Measurements from ENCODE around the gene PBX1. TPM values are rescaled to one million over a fixed set of nuclear protein-coding genes. Genes with fewer than 3 reads are reported as not detected.

PBX1 gene
- total RNA-seq, 1 donor from 2014 or later, result 44.2 TPM

GRCh38 chr1:164796916-164797315 lies 237.9 kb downstream of the PBX1 start:
- H3K36me3 Mint-ChIP-seq (ENCODE audit: low read depth, unreplicated experiment), result peaks cover 10% of the 10 kb centered on the region
- no peak overlapping the region for H3K4me3 Mint-ChIP-seq (ENCODE audit: unreplicated experiment)
- H3K27me3 Mint-ChIP-seq (ENCODE audit: unreplicated experiment), result no peaks in the 10 kb centered on the region
- DNase-seq (ENCODE audit: low spot score), result no peak
- TF ChIP-seq, protein P1, sequence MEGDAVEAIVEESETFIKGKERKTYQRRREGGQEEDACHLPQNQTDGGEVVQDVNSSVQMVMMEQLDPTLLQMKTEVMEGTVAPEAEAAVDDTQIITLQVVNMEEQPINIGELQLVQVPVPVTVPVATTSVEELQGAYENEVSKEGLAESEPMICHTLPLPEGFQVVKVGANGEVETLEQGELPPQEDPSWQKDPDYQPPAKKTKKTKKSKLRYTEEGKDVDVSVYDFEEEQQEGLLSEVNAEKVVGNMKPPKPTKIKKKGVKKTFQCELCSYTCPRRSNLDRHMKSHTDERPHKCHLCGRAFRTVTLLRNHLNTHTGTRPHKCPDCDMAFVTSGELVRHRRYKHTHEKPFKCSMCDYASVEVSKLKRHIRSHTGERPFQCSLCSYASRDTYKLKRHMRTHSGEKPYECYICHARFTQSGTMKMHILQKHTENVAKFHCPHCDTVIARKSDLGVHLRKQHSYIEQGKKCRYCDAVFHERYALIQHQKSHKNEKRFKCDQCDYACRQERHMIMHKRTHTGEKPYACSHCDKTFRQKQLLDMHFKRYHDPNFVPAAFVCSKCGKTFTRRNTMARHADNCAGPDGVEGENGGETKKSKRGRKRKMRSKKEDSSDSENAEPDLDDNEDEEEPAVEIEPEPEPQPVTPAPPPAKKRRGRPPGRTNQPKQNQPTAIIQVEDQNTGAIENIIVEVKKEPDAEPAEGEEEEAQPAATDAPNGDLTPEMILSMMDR (IDR thresholded peaks at IDR 0.05; ENCODE audit: unreplicated experiment), result no peak
- H3K4me1 Mint-ChIP-seq (ENCODE audit: unreplicated experiment), result no peaks in the 10 kb centered on the region
- no peak overlapping the region for H3K27ac Mint-ChIP-seq (ENCODE audit: unreplicated experiment)
- H3K9me3 Mint-ChIP-seq (ENCODE audit: unreplicated experiment), result no peaks in the 10 kb centered on the region

DNA sequence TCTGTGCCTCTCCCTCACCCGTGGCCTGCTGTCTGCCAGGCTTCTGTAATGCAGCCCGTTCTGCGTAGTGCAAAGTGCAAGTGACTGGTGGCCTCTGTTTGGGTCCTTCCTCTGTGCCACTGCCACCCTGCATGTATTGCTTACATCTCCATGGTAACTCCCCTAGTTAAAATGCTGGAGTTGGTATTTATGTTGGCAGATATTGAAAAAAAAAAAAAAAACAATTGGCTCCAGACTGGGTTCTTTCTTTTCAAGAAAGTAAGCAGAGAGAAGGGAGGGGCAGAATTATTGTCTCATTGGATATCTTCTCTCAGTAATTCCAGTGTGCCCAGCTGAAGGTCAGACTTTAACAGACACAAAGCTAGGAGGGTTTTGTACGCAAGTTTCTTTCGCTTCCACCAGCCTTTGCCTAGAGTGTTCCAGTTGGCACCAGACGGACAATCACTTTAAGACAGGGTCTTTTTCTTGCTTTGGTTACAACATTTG lies 242.3 kb downstream of the PBX1 start:
- Mint-ChIP-seq H3K9me3 (ENCODE audit: unreplicated experiment) (no peaks in the 10 kb centered on the region), H3K27me3 (ENCODE audit: unreplicated experiment) (peaks cover 3% of the 10 kb centered on the region), H3K4me3 (ENCODE audit: unreplicated experiment) (no peak overlapping the region), H3K27ac (ENCODE audit: unreplicated experiment) (no peak overlapping the region), H3K4me1 (ENCODE audit: unreplicated experiment) (peaks cover 4% of the 10 kb centered on the region), H3K36me3 (ENCODE audit: low read depth, unreplicated experiment) (peaks cover 10% of the 10 kb centered on the region)
- TF ChIP-seq, protein P1 (IDR thresholded peaks at IDR 0.05; ENCODE audit: unreplicated experiment), result no peak
- DNase-seq (ENCODE audit: low spot score), result no peak

DNA sequence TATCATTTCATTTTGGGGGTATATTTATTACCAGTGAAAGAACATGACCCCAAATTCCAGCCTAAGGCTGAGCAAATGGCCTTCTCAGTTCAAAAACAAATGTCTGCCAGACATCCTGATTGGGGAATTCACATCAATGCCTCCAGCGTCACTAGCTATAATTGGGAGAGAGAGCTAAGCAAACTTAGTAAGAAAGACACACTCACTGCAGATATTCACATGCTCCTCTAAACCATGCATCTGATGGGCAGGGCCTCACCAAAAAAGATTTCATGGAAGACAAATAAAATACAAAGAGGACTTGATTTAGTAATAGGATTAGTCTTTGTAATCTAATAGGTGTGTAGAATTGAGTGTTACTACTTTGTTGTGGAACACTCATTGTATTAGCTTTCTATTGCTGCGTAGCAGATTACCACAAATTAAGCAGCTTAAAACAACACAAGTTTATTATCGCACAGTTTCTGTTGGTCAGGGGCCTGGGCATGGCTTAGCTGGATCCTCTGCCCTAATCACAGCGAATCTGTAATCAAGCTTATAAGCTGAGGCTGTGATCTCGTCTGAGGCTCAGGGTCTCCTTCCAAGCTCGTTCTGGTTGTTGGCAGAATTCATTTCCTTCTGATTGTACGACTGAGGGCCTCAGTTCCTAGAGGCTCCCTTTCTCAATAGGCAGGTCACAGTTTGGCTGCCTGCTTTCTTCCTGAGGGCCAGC lies 243.0 kb downstream of the PBX1 start:
- DNase-seq (ENCODE audit: low spot score), result no peak
- H3K36me3 Mint-ChIP-seq (ENCODE audit: low read depth, unreplicated experiment), result peaks cover 10% of the 10 kb centered on the region
- H3K9me3 Mint-ChIP-seq (ENCODE audit: unreplicated experiment), result no peaks in the 10 kb centered on the region
- no peak overlapping the region for H3K4me3 Mint-ChIP-seq (ENCODE audit: unreplicated experiment)
- H3K27ac Mint-ChIP-seq (ENCODE audit: unreplicated experiment), result no peak overlapping the region
- peaks cover 3% of the 10 kb centered on the region for H3K27me3 Mint-ChIP-seq (ENCODE audit: unreplicated experiment)
- TF ChIP-seq, protein P1 (IDR thresholded peaks at IDR 0.05; ENCODE audit: unreplicated experiment), result no peak
- H3K4me1 Mint-ChIP-seq (ENCODE audit: unreplicated experiment), result peaks cover 4% of the 10 kb centered on the region

DNA sequence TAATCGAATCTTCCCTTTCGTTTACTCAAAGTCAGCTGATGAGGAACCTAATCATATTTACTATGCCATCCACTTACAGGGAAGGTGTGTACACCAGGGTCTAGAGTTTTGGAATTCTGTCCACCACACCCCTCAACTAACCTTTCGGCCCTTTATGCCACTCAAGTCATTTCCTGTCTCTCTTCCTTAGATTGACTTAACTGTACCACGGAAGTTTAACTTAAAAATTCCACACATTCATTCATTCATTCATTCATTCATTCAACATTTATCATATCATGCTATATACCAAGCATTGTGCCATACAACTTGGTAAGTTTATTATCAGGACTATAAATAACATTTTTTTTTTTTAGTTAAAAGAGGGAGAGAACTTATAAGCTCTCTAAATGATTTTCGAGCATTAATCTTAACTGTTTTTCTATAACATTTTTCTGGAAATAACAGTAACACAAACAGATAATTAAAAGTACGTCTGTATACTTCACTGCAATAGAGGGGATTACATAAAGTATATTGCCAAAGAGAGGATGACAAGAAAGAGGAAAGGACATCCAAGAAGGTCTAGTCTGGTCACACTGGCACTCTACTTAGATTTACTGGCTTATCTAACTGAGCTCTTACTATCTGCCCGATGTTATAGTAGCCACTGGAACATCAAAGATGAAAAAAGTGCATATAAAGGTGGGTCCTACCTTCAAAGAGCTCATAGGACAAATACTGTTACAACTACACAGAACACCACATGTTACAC lies 243.7 kb downstream of the PBX1 start:
- Mint-ChIP-seq H3K4me3 (ENCODE audit: unreplicated experiment) (no peak overlapping the region), H3K9me3 (ENCODE audit: unreplicated experiment) (no peaks in the 10 kb centered on the region), H3K4me1 (ENCODE audit: unreplicated experiment) (peaks cover 4% of the 10 kb centered on the region), H3K27ac (ENCODE audit: unreplicated experiment) (no peak overlapping the region), H3K36me3 (ENCODE audit: low read depth, unreplicated experiment) (peaks cover 10% of the 10 kb centered on the region), H3K27me3 (ENCODE audit: unreplicated experiment) (peaks cover 3% of the 10 kb centered on the region)
- no peak for DNase-seq (ENCODE audit: low spot score)
- TF ChIP-seq, protein P1 (IDR thresholded peaks at IDR 0.05; ENCODE audit: unreplicated experiment), result no peak

DNA sequence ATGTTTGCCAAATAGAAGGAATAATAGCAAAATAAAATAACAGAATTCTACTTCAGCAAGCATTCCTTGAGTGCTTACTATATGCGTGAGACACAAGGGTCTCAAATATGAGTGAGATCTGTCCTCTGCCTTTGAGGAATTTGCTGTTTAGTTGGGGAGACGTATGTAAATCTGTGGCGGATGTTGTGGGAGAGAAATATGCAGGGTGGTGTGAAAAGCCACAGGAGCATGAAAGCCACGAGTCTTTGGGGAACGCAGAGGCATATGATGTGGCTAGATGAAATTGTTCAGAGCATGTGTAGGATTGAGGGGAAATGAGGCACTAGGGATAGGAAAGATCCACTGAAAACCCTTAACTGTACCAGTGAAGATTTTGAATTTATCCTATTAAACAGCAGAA lies 244.4 kb downstream of the PBX1 start:
- peaks cover 10% of the 10 kb centered on the region for H3K36me3 Mint-ChIP-seq (ENCODE audit: low read depth, unreplicated experiment)
- H3K4me1 Mint-ChIP-seq (ENCODE audit: unreplicated experiment), result peaks cover 4% of the 10 kb centered on the region
- H3K27ac Mint-ChIP-seq (ENCODE audit: unreplicated experiment), result no peak overlapping the region
- TF ChIP-seq, protein P1 (IDR thresholded peaks at IDR 0.05; ENCODE audit: unreplicated experiment), result no peak
- H3K4me3 Mint-ChIP-seq (ENCODE audit: unreplicated experiment), result no peak overlapping the region
- no peak for DNase-seq (ENCODE audit: low spot score)
- no peaks in the 10 kb centered on the region for H3K9me3 Mint-ChIP-seq (ENCODE audit: unreplicated experiment)
- peaks cover 3% of the 10 kb centered on the region for H3K27me3 Mint-ChIP-seq (ENCODE audit: unreplicated experiment)
